Ishikawa (cell line): ENCODE measurements around the gene KDM4B.

Experiments used
- CREB1 ChIP-seq: IDR thresholded peaks from 2 replicates; pipeline ENCODE4 v1.6.1; 2012; ENCODE audit warnings: low read depth
- EP300 ChIP-seq: IDR thresholded peaks from 2 replicates; pipeline ENCODE4 v1.6.1; 2012; ENCODE audit warnings: borderline replicate concordance
- REST ChIP-seq: IDR thresholded peaks from 2 replicates; pipeline ENCODE4 v1.6.1; 2012; ENCODE audit warnings: low read depth, mild to moderate bottlenecking

- TF ChIP-seq EP300 (no peak), REST (no peak), CREB1 (no peak)
These were observed 47.9 kb downstream of the KDM4B start for GRCh38 chr19:5016781-5017180.
